ENCODE results near the gene HTR2C.

- TF ChIP-seq CTCF (IDR thresholded peaks at IDR 0.05) = no peak
- TF ChIP-seq POLR2A (IDR thresholded peaks at IDR 0.05) = no peak
Measured at GRCh38 chrX:114924856-114925255, 341.0 kb downstream of the HTR2C start.

Measured in testis (tissue), 2 donors.